Activated CD4-positive, CD25-positive, alpha-beta regulatory T cell treated with anti-CD3 and anti-CD28 coated beads, Interleukin-2, amount 50 U/mL, for 24 hours (primary cell): ENCODE data around the gene RAB6B.
A peak's percentile ranks its signal among the peaks of the same experiment; 100 is the strongest.

Experiments used
- ATAC-seq, 2 donors: fragments of 150-1000 bp; cut with Tn5 transposase; one replicate each; pipeline ENCODE4 v1.10.0; 2021; ENCODE audit warnings: mild to moderate bottlenecking in 1 of 2, moderate library complexity in 1 of 2

The RAB6B gene

DNA sequence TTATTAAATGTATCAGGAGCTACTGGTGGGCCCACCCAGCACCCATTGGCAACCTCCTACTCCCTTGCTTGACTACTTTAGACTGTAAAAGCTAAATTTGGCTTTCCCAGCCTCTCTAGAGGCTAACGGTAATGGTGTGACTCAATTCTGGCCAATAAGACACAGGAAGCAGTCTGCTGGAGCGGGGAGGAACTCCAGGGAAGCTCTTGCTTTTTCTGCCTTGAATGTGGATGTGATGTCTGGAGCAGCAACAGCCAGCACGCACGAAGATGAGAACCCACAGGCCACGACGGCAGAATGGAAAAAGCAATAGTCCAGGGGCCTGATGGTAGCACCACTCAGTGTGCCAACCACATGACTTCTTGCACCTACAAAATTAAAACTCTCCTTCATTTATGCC is 39.9 kb downstream of the RAB6B start:
- no peak for ATAC-seq

- no peak for ATAC-seq
Measured at GRCh38 chr3:133855002-133855370, 40.7 kb downstream of the RAB6B start.

DNA sequence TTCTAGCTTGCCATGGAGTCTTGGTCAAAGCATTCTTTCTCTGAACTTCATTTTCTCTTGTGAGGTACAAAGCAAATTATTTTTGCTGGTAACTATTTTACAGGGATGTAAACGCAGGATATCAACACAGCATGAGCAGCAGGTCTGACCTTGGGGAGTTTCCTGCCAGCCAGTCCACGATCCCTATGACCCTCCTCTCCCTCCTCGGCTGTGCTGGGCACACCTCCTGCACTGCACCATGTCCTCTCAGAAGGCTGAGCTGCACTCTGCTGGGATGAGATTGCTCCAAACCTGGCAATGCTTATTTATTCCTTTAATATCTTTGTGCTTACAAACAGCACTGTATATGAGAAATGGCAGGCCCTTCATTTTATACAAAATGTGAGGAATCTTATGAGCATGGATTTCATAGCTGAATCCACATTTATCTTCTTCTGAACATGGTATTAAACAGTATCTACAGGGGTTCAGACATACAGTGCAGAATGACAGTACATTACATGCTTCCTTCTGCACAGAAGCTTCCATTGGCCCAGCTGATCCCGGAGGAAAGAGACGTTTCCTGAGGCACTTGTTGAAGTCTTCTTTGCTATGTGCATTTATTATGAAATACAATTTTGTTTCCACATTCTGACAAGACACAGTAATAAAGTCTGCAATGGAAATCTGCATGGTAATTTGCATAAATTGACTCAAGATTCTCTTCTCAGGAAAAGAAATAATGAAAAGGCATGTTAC is 41.2 kb downstream of the RAB6B start:
- ATAC-seq, result no peak

DNA sequence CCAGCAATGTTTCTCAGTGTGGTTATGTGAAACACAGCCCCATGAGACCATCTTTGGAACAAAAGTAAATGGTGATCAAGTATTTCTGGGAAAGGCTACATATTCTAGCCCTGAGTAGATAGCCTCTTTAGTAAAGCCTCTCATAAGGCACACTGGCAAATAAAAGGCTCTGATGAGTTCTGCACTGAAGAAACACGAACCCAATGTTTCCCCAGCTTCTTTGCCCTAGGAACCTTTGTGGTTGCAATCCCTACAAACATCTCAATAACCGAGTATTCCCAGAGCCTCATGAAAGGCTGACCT is 41.8 kb downstream of the RAB6B start:
- ATAC-seq, result no peak

DNA sequence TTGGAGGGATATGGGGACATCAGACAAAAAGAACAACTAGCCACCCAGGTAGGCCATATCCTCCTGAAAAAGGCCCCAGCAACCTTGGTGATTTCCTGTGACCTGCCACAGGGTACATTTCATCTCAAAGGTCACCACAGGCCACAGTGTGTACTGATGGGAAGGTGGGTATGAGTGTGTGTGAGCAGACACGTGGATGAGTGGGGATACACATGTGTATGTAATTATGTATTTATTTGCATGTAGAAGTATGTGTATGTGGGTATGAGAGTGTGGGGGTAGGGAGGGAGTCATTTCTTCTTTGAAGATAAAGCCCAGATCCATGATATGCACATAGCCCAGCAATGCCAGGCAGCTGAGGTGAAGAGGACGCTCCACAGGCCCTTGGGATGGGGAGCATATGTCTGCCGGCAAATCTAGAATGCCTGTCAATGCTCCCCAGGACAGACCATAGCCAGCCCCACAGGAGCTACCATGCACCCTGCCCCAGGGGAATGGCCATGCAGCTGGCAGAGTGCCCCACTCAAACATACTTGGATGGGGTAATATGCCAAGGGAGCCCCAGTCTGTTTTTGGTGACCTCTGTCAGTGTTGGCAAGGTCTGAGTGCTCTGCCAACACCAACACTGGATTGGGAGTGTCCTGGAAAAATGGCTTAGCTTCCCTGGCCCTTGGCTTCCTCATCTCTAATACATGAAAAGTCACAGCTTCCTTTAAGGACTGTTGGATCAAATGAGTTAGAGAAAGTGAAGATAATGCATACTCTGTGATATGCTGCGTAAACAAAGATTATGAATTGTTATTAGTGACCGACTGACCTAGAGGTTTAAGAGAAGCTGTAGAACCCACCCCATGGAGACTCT is 42.4 kb downstream of the RAB6B start:
- no peak for ATAC-seq

- ATAC-seq, result peak in 1 of 2 donors; percentile 24
Measured at GRCh38 chr3:133851931-133852330, 43.8 kb downstream of the RAB6B start.

DNA sequence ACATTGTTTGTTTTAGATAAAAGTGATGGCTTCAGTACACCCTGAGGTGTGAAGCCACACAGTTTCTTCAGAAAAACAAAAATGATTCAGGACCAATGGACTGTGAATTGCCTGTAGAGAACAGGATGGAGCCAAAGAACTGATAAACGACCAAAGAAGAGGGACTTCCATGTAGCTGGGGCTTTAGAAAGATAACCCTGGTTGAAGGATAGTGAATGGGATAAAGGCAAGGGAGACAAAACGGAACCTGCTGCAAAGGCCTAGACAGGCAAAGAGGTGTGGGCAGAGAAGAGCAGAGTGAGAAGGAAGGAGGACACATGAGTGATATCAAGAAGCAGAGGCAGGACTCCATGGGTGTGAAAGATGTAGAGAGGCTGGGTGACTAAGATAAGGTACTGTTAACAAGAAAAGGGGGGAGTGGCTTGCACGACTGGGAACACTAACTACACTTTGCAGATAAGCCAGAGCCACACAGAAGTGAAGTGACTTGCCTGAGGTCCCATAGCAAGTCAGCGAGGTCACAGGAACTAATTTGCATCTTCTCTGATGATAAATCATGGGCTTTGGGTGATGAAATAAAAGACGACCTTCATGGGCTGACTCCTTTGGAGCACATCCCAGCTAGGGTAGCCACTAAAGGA is 44.3 kb downstream of the RAB6B start:
- peak in 1 of 2 donors; percentile 33 for ATAC-seq

GRCh38 chr3:133850034-133850433 is 45.6 kb downstream of the RAB6B start:
- no peak for ATAC-seq

- no peak for ATAC-seq
Measured at GRCh38 chr3:133849346-133849745, 46.3 kb downstream of the RAB6B start.

- no peak for ATAC-seq
Measured at GRCh38 chr3:133845127-133845526, 50.6 kb downstream of the RAB6B start.

GRCh38 chr3:133843634-133844033 is 52.0 kb downstream of the RAB6B start:
- ATAC-seq, result no peak

- ATAC-seq, result no peak
Measured at GRCh38 chr3:133842158-133842557, 53.5 kb downstream of the RAB6B start.

GRCh38 chr3:133841196-133841595 is 54.5 kb downstream of the RAB6B start:
- ATAC-seq, result no peak

- ATAC-seq, result no peak
Measured at GRCh38 chr3:133840767-133841166, 54.9 kb downstream of the RAB6B start.

- no peak for ATAC-seq
Measured at GRCh38 chr3:133840055-133840737, 55.5 kb downstream of the RAB6B start.

- ATAC-seq, result no peak
Measured at GRCh38 chr3:133838916-133839800, 56.5 kb downstream of the RAB6B start.

GRCh38 chr3:133838296-133838789 is 57.3 kb downstream of the RAB6B start:
- no peak for ATAC-seq

DNA sequence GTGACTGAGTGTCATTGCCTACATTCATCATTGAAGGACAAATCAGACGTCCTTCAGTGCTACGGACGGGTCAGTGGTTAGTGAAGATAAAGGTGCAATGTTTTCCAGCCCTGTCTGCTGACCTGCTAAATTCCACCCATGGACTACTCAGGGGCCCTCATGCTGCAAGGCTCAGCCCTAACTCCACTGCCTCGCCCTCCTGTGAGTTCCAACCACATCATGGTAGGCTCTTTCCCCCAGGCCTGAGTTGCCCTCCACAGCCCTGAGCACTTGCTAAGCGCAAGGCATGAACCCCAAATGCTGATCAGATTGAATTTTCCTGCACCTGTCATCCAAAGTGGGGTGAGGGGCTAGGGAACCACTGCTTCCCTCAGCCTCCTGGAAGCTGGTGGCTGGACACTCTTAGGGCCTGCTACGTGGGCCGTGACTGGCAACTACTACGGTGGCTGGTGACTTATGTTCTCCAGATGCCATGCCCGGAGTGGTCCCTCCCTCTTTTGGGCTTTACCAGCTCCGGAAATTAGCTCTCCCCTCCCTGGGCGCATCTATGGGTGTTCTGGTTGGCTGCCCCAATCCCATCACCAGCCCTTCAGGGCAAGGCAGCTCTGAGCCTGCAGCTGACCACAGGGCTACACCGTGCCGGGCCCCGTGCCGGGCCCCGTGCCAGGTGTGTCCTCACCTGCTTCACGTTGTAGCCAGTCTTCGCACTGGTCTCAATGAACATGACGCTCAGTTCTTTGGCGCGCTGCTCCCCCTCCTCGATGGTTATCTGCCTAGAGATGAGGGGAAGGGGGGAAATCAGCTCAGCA is 58.0 kb downstream of the RAB6B start:
- no peak for ATAC-seq

GRCh38 chr3:133836497-133837158 is 59.1 kb downstream of the RAB6B start:
- no peak for ATAC-seq

- ATAC-seq, result no peak
Measured at GRCh38 chr3:133835961-133836360, 59.7 kb downstream of the RAB6B start.

DNA sequence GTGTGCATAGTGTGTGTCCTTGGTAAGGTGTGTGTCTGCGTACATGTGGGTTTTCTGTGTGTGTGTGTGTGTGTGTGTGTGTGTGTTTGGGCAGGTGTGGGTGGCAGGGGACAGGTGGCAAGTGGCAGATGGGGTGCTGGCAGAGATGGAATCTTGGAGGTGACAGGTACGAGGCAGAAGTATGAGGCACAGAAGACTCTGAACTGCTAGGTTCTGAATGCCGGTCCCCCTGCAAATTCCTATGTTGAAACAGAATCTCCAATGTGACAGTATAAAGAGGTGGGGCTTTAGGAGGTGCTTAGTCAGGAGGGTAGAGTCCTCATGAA is 60.3 kb downstream of the RAB6B start:
- ATAC-seq, result no peak
